ENCODE data around the gene GPR149.

The GPR149 gene

GRCh38 chr3:154345422-154346122, 84.4 kb downstream of the GPR149 start:
- no peak for TF ChIP-seq CTCF (IDR thresholded peaks at IDR 0.05; ENCODE audit: borderline replicate concordance, insufficient read depth, low read depth, low read length)
- no peak overlapping the region for H3K4me3 ChIP-seq (ENCODE audit: low read depth, low read length)

- no peak overlapping the region for H3K4me3 ChIP-seq (ENCODE audit: low read depth, low read length)
- TF ChIP-seq CTCF (IDR thresholded peaks at IDR 0.05; ENCODE audit: borderline replicate concordance, insufficient read depth, low read depth, low read length), result no peak
Observed at GRCh38 chr3:154338570-154338969, 91.4 kb downstream of the GPR149 start.

DNA sequence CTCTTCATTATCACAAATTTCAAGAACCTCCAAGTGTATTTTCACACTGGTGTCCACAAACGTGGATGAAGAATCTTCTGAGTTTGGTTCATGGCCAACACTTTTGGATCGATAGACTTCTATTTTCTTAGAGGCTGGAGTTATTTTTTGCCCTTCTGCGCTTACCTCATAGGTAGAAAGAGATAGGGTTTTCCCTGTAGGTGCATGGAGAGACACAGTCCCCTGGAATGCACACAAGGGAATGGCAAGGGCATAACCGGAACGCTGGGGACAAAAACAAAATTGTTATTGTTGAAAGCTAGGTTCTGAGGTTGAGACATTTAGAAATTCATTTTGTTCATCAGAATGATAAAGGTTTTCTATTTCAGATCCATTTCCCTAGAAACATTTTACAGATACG, 92.0 kb downstream of the GPR149 start:
- TF ChIP-seq CTCF (IDR thresholded peaks at IDR 0.05; ENCODE audit: borderline replicate concordance, insufficient read depth, low read depth, low read length), result no peak
- no peak overlapping the region for H3K4me3 ChIP-seq (ENCODE audit: low read depth, low read length)

GRCh38 chr3:154334973-154335420, 95.0 kb downstream of the GPR149 start:
- peak; percentile 17; the same call in 1 of the 2 replicates for TF ChIP-seq CTCF (IDR thresholded peaks at IDR 0.05; ENCODE audit: borderline replicate concordance, insufficient read depth, low read depth, low read length)
- no peak overlapping the region for H3K4me3 ChIP-seq (ENCODE audit: low read depth, low read length)

DNA sequence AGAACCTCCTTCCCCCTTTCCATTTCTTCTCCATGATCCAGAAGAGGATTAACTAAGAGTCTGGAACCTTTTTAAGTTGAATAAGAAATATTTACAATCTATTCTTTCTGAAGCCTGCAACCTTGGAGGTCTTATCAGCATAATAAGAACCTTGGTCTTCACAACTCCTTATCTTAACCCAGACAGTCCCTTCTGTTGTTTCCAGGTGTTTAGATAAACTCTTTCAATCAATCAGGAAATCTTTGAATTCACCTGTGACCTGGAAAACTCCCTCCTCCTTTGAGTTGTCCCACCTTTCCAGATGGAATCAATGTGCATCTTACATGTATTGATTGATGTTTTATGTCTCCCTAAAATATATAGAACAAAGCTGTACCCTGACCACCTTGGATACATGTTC, 102.1 kb downstream of the GPR149 start:
- TF ChIP-seq CTCF (IDR thresholded peaks at IDR 0.05; ENCODE audit: borderline replicate concordance, insufficient read depth, low read depth, low read length), result no peak
- H3K4me3 ChIP-seq (ENCODE audit: low read depth, low read length), result no peak overlapping the region

- no peak overlapping the region for H3K4me3 ChIP-seq (ENCODE audit: low read depth, low read length)
- no peak for TF ChIP-seq CTCF (IDR thresholded peaks at IDR 0.05; ENCODE audit: borderline replicate concordance, insufficient read depth, low read depth, low read length)
Observed at GRCh38 chr3:154324919-154325318, 105.1 kb downstream of the GPR149 start.
